Stomach (tissue), 9 donors: ENCODE data around the gene MRPS6. TPM values are rescaled to one million over a fixed set of nuclear protein-coding genes. Genes with fewer than 3 reads are reported as not detected.

Experiments
- DNase-seq, 2 donors: peaks; one replicate each; pipeline versions ENCODE4 v3.0.0 to v3.0.0-alpha.2; 2013 to 2019
- H3K27ac ChIP-seq, 5 donors: fragments of 200-600 bp in 4 of 5; sonication (generic) in 4 of 5; one replicate each; pipeline ENCODE4 v1.5.1; 2013 to 2019; ENCODE audit warnings: mild to moderate bottlenecking in 1 of 5, moderate library complexity in 1 of 5
- H3K27me3 ChIP-seq, 3 donors: fragments of 200-600 bp; sonication (generic); one replicate each; pipeline ENCODE4 v1.5.1; 2017 to 2019; ENCODE audit warnings: mixed run types in 1 of 3
- H3K36me3 ChIP-seq, 4 donors: fragments of 200-600 bp; sonication (generic); 1 replicate in 3 of 4; 2 replicates in 1 of 4; pipeline ENCODE4 v1.5.1; 2016 to 2019
- H3K4me1 ChIP-seq, 4 donors: fragments of 200-600 bp; sonication (generic); one replicate each; pipeline ENCODE4 v1.5.1; 2016 to 2019
- H3K4me3 ChIP-seq, 4 donors: fragments of 200-600 bp; sonication (generic) in 3 of 4; one replicate each; pipeline ENCODE4 v1.5.1; 2016 to 2019; ENCODE audit warnings: mild to moderate bottlenecking in 1 of 4
- H3K9me3 ChIP-seq, 4 donors: fragments of 200-600 bp; sonication (generic); one replicate each; pipeline ENCODE4 v1.5.1; 2016 to 2019
- CTCF ChIP-seq, 7 experiments: fragments of 450-650 bp in 4 of 7; fragments of 200-600 bp in 3 of 7; sonication (generic) in 3 of 7; IDR thresholded peaks; one replicate each; pipeline ENCODE4 v1.5.1; 2016 to 2019; ENCODE audit warnings: antibody characterized with exemption in 7 of 7, control low read depth in 2 of 7, mild to moderate bottlenecking in 1 of 7
- EP300 ChIP-seq: sonication (generic); formaldehyde crosslinking; IDR thresholded peaks from one replicate; pipeline ENCODE4 v1.6.1; 2017; ENCODE audit warnings: antibody characterized with exemption
- POLR2A ChIP-seq, 4 donors: fragments of 450-650 bp; IDR thresholded peaks; one replicate each; pipeline ENCODE4 v1.6.1; 2016; ENCODE audit warnings: antibody characterized with exemption in 4 of 4, control low read depth in 2 of 4, mild to moderate bottlenecking in 1 of 4, moderate library complexity in 1 of 4
- POLR2AphosphoS5 ChIP-seq, 3 donors: sonication (generic); formaldehyde crosslinking; IDR thresholded peaks; one replicate each; pipeline ENCODE4 v1.6.1; 2016; ENCODE audit warnings: antibody characterized with exemption in 3 of 3
- WGBS, 5 donors: extraction: QIAGEN DNeasy Blood & Tissue Kit in 3 of 5; methylation state at CpG; one replicate each; pipeline versions ENCODE4 v1.1.5 to v1.1.7; 2013 to 2018; 5-methylcytosine and 5-hydroxymethylcytosine counted together
- intact Hi-C: fragments of 100-400 bp; cut with DNase I; formaldehyde crosslinking; loops from one replicate; pipeline ENCODE4 v1.15.1; 2023; ENCODE audit warnings: low total_unique reads
- polyA plus RNA-seq, 3 donors: library from polyadenylated mRNA; stranded (reverse); fragments of 200-250 nt; gene quantifications; one replicate each; pipeline ENCODE4 v1.2.3, GENCODE V29; 2013
- total RNA-seq, 5 donors: library from RNA; depleted of rRNA; stranded (reverse); fragments of >200 nt; gene quantifications; one replicate each; pipeline versions ENCODE4 v1.1.0 to v1.2.3, GENCODE V29; 2014 to 2016
- donor health status: healthy with polysubstance abuse.
- donor health status: Bipolar disorder and iron deficiency.
- donor health status: healthy.

The MRPS6 gene
- total and polyA plus RNA-seq, 8 donors = 21.3 to 219 (median 51.3) TPM

- 61 to 73% (median 68%) methylated on average over 7 of the region's 7 CpGs for WGBS, 5 donors
- TF ChIP-seq EP300 (no peak), POLR2A (IDR thresholded peaks at IDR 0.05) (no peak), POLR2AphosphoS5 (IDR thresholded peaks at IDR 0.05) (no peak), CTCF (IDR thresholded peaks at IDR 0.05) (no peak)
- intact Hi-C loops = no loop called here
- Histone ChIP-seq H3K27ac (no peak overlapping the region), H3K4me1 (peaks cover 0 to 13% (median 6%) of the 10 kb centered on the region in 4 donors), H3K27me3 (no peaks in the 10 kb centered on the region), H3K36me3 (no peaks in the 10 kb centered on the region), H3K4me3 (no peak overlapping the region), H3K9me3 (no peaks in the 10 kb centered on the region)
- DNase-seq = no peak
These were observed 117.4 kb downstream of the MRPS6 start for GRCh38 chr21:34190576-34191321.

- Histone ChIP-seq H3K4me3 (no peak overlapping the region), H3K36me3 (no peaks in the 10 kb centered on the region), H3K9me3 (no peaks in the 10 kb centered on the region), H3K27ac (no peak overlapping the region), H3K4me1 (peaks cover 0 to 13% (median 0%) of the 10 kb centered on the region in 4 donors), H3K27me3 (no peaks in the 10 kb centered on the region)
- intact Hi-C loops = no loop called here
- TF ChIP-seq POLR2AphosphoS5 (IDR thresholded peaks at IDR 0.05) = no peak
- TF ChIP-seq EP300 = no peak
- no peak for TF ChIP-seq CTCF (IDR thresholded peaks at IDR 0.05)
- no peak for TF ChIP-seq POLR2A (IDR thresholded peaks at IDR 0.05)
- 67 to 100% (median 96%) methylated on average over 1 of the region's 1 CpG for WGBS, 5 donors
- no peak for DNase-seq
These were observed 118.5 kb downstream of the MRPS6 start for GRCh38 chr21:34191876-34192275.

Other genes starting within 250 kb of the MRPS6 start
- gene ATP5PO, start 157.8 kb upstream of the MRPS6 start, total RNA-seq = 100 to 1,000 TPM in 4 of 5 donors, 10 to 100 TPM in 1; 94.7 to 382 (median 312) TPM
- 100 to 1,000 TPM; 361 to 603 (median 534) TPM for gene ATP5PO, start 157.8 kb upstream of the MRPS6 start, polyA plus RNA-seq
- 10 to 100 TPM; 13.0 to 38.9 (median 17.2) TPM for gene SLC5A3, start within 50 bp of the MRPS6 start, total RNA-seq
- gene SLC5A3, start within 50 bp of the MRPS6 start, polyA plus RNA-seq = 1 to 10 TPM in 1 of 3 donors, under 1 TPM in 2; 0.46 to 1.7 (median 0.87) TPM